Suppressor macrophage (primary cell): ENCODE results near the gene METAP2.

ENCODE experiments used
- DNase-seq, 4 experiments: peaks; one replicate each; pipeline ENCODE4 v3.0.0-alpha.2; 2020 to 2022

METAP2 gene

DNA sequence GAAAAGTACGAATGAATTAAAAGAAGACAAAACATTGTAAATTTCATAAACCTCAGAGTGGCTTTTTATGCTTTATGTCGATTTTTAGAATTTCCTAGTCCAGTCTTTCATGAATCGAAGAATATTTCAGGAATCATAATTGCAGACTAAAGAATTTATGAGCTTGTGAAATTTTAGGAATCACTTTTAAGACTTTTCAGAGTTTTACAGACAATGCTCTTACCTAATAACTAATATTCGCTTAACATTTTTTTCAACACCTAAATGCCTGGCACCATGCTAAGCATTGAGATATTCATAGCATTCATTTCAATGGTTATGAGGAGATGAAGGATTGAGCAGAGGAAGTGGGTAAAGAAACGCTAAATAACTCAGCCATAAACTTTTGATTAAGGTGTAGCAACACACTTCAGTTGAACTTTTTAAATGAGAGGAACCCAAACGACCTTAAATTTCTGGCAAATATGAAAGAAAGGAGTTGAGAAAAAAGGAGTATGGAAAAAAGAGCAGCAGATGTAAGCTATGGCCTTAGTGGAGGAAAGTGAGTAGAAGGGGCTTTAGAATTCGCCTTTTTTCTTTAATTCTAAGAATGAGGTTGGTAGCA, 78.1 kb downstream of the METAP2 start:
- no peak for DNase-seq

DNA sequence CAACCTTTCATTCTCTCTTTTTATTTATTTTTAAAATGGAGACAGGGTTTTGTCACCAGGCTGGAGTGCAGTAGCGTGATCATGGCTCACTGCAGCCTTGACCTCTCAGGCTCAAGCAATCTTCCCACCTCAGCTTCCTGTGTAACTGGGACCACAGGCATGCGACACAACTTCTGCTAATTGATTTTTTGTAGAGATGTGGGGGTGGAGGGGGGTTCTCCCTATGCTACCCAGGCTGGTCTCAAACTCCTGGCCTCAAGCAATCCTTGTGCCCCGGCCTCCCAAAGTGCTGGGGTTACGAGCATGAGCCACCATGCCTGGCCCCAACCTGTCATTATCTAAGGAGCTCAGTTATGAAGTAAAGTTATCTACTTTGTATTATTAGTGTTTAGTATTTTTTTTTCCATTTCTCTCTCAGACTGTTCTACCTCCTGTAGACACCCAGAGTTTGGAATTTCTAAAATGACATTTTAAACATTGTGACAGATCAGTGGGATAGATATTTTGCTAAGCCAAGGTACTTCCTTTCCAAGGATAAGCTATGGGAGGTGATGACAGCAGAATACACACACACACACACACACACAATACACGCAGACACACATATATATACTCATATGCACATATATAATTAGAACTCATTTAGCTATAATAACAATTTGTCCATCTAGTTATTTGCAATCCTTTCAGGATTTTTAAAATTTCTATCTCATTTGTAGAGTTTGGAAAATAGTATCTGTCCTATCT, 79.4 kb downstream of the METAP2 start:
- peak; percentile 36 to 69 (median 58) for DNase-seq

DNA sequence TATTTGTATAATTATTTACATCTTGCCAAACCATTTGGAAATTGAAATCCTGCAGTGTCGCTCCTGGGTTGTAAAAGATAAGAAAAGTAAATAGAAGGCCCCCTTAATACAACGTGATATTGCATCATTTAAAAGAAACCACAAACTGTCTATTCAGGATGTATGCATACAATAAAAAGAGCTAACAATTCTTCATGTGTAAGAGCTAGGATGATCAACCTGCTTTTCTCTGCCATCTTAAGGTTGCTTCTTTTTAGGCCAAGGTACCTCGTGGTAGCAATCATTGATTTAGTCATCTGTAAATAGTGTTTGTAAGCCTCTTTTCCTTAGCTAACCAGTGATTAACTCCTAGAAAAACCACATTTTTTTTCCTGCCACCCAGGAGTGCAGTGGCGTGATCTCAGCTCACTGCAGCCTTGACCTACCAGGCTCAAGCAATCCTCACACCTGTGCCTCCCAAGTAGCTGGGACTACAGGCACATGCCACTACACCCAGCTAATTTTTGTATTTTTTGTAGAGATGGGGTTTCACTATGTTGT, 80.7 kb downstream of the METAP2 start:
- DNase-seq, result no peak

DNA sequence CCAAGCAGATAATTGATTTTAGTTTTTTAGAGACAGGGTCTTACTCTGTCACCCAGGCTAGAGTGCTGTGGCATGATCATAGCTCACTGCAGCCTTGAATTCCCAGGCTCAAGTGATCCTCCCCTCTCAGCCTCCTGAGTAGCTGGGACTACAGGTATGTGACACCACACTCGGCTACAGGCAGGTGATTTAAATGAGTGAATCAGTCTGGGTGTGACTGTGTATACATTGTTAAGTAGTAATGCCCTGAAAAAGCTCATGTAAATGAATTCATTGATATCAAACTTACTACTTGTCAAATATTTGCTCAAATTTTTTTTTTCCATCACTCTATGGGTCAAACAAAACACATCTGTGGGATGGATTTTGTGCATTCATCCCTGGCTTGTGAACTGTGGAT, 83.7 kb downstream of the METAP2 start:
- no peak for DNase-seq
